IPS-20b (cell line): ENCODE measurements around the gene MGAT5.

Source experiments
- H3K27ac ChIP-seq: one replicate; pipeline ENCODE4 v1.5.1; 2013; ENCODE audit warnings: low read length
- H3K27me3 ChIP-seq: 2 replicates; pipeline ENCODE4 v1.6.1; 2013; ENCODE audit warnings: mild to moderate bottlenecking, low read length, inconsistent platforms; ENCODE audit not compliant: insufficient read depth
- H3K36me3 ChIP-seq: 2 replicates; pipeline ENCODE4 v1.6.1; 2013; ENCODE audit warnings: low read depth, mild to moderate bottlenecking, inconsistent platforms, low read length, moderate library complexity; ENCODE audit not compliant: insufficient read depth
- H3K4me1 ChIP-seq: 2 replicates; pipeline ENCODE4 v1.6.1; 2013; ENCODE audit warnings: mild to moderate bottlenecking, control low read depth, inconsistent platforms, low read length, moderate library complexity; ENCODE audit not compliant: insufficient read depth
- H3K4me3 ChIP-seq: 2 replicates; pipeline ENCODE4 v1.5.1; 2013; ENCODE audit warnings: mild to moderate bottlenecking, low read length, inconsistent platforms
- H3K9ac ChIP-seq: 2 replicates; pipeline ENCODE4 v1.6.1; 2013; ENCODE audit warnings: low read depth, mild to moderate bottlenecking, inconsistent platforms, low read length, moderate library complexity
- H3K9me3 ChIP-seq: 2 replicates; pipeline ENCODE4 v1.6.1; 2013; ENCODE audit warnings: mild to moderate bottlenecking, low read depth, low read length, inconsistent platforms; ENCODE audit not compliant: insufficient read depth

Gene MGAT5

GRCh38 chr2:134362152-134362668 lies 108.3 kb downstream of the MGAT5 start:
- Histone ChIP-seq H3K4me1 (0 out of 2 replicates have a peak, but pooled peaks cover 3% of the 10 kb centered on the region), H3K4me3 (no peak overlapping the region), H3K36me3 (peaks cover 17% of the 10 kb centered on the region), H3K27me3 (no peaks in the 10 kb centered on the region), H3K9me3 (no peaks in the 10 kb centered on the region), H3K9ac (no peak overlapping the region), H3K27ac (no peak overlapping the region)

DNA sequence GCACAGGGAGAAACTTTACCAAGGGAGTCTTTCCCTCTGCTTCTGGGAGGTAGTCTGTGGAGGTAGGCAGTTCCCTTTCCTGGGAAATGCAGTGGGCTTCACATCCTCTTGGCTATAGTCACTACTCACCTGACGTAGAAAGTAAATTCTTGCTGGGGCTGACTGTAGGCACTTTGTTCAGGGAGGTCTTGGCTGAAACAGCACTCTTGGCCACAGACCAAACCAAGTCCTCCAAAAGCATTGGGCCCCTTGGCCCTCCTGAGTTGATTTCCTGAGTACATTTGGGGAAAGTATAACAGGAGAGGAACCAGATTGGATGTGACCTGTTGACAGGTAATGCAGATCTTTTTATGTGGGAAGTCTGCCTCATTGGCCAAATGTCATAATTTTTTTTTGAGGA lies 108.9 kb downstream of the MGAT5 start:
- Histone ChIP-seq H3K4me1 (0 out of 2 replicates have a peak, but pooled peaks cover 3% of the 10 kb centered on the region), H3K36me3 (peaks cover 17% of the 10 kb centered on the region), H3K9ac (no peak overlapping the region), H3K9me3 (no peaks in the 10 kb centered on the region), H3K27me3 (no peaks in the 10 kb centered on the region), H3K4me3 (no peak overlapping the region), H3K27ac (no peak overlapping the region)

GRCh38 chr2:134365356-134365755 lies 111.5 kb downstream of the MGAT5 start:
- Histone ChIP-seq H3K4me3 (no peak overlapping the region), H3K9ac (no peak overlapping the region), H3K36me3 (peaks cover 17% of the 10 kb centered on the region), H3K4me1 (0 out of 2 replicates have a peak, but pooled peaks cover 3% of the 10 kb centered on the region), H3K27me3 (no peaks in the 10 kb centered on the region), H3K27ac (no peak overlapping the region), H3K9me3 (no peaks in the 10 kb centered on the region)

GRCh38 chr2:134366359-134366758 lies 112.5 kb downstream of the MGAT5 start:
- Histone ChIP-seq H3K27ac (no peak overlapping the region), H3K27me3 (no peaks in the 10 kb centered on the region), H3K4me3 (no peak overlapping the region), H3K36me3 (peaks cover 17% of the 10 kb centered on the region), H3K9ac (no peak overlapping the region), H3K4me1 (no peaks in the 10 kb centered on the region), H3K9me3 (no peaks in the 10 kb centered on the region)

DNA sequence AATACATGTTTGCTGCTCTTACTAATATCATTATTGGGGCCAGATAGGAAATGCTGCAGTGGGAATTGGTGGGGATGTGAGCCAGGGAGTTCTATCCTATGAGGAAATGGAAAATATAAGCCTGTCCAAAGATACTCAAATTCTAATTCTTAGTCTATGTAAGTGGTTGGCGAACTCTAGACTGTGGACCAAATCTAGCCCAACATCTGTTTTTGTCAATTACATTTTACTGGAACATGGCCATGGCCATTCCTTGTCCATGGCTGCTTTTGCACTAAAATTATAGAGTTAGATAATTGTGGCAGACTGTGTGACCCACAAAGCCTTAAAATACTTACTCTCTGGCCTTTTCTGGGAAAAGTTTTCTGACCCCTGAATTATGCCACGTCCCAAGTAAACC lies 113.3 kb downstream of the MGAT5 start:
- no peaks in the 10 kb centered on the region for H3K27me3 ChIP-seq
- H3K9ac ChIP-seq = no peak overlapping the region
- H3K9me3 ChIP-seq = no peaks in the 10 kb centered on the region
- no peaks in the 10 kb centered on the region for H3K4me1 ChIP-seq
- no peak overlapping the region for H3K4me3 ChIP-seq
- no peak overlapping the region for H3K27ac ChIP-seq
- H3K36me3 ChIP-seq = peaks cover 15% of the 10 kb centered on the region

- no peaks in the 10 kb centered on the region for H3K4me1 ChIP-seq
- no peak overlapping the region for H3K4me3 ChIP-seq
- H3K27ac ChIP-seq = no peak overlapping the region
- H3K9me3 ChIP-seq = no peaks in the 10 kb centered on the region
- H3K36me3 ChIP-seq = peaks cover 5% of the 10 kb centered on the region; the same call in 1 of the 2 replicates
- no peak overlapping the region for H3K9ac ChIP-seq
- no peaks in the 10 kb centered on the region for H3K27me3 ChIP-seq
These were observed 114.3 kb downstream of the MGAT5 start for GRCh38 chr2:134368009-134368817.

- Histone ChIP-seq H3K27ac (no peak overlapping the region), H3K27me3 (no peaks in the 10 kb centered on the region), H3K9me3 (no peaks in the 10 kb centered on the region), H3K4me1 (no peaks in the 10 kb centered on the region), H3K4me3 (no peak overlapping the region), H3K36me3 (no peaks in the 10 kb centered on the region), H3K9ac (no peak overlapping the region)
These were observed 115.5 kb downstream of the MGAT5 start for GRCh38 chr2:134369220-134369902.

DNA sequence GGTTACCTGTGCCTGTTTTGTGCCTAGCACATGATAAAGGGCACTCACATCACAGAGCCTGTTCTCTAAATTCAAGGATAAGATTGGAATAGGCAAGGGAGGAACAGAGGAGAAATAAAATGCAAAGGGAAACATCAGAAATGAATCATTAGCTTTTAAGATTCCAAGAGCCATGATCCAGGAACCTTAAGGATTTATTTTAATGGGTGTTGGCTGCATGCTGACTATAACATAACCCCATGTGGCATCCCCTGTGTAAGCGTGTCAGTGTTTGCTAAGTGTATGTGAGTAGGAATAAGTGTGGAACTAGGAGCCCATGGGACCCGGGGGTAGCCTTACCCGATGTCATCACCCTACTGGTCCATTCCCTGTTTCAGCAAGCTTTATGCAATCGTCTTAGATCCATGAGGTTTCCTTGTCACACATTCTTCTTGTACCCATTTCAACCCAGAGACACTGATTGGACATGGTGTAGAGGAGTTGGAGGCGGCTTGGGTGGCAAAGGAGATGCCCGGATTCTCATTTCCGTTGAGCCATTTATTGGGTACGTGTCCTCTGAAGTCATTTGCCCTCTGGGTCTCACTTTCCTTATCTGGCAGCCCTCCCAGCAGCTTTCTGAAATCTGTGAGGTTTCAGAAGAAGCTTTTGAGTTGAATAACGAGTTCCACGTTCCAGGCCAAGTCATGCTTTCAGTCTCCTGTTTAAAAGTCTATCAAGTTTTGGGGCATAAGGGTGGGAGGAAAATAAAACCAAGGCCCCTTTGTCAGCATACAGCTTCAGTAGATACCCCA lies 117.0 kb downstream of the MGAT5 start:
- H3K4me3 ChIP-seq = no peak overlapping the region
- no peak overlapping the region for H3K9ac ChIP-seq
- H3K27ac ChIP-seq = no peak overlapping the region
- H3K4me1 ChIP-seq = no peaks in the 10 kb centered on the region
- H3K36me3 ChIP-seq = no peaks in the 10 kb centered on the region
- H3K9me3 ChIP-seq = no peaks in the 10 kb centered on the region
- H3K27me3 ChIP-seq = no peaks in the 10 kb centered on the region

- Histone ChIP-seq H3K4me3 (no peak overlapping the region), H3K36me3 (no peaks in the 10 kb centered on the region; the same call in 1 of the 2 replicates), H3K4me1 (no peaks in the 10 kb centered on the region), H3K27ac (no peak overlapping the region), H3K27me3 (no peaks in the 10 kb centered on the region), H3K9me3 (no peaks in the 10 kb centered on the region), H3K9ac (no peak overlapping the region)
These were observed 118.3 kb downstream of the MGAT5 start for GRCh38 chr2:134372141-134372540.

GRCh38 chr2:134372611-134373131 lies 118.8 kb downstream of the MGAT5 start:
- Histone ChIP-seq H3K9ac (no peak overlapping the region), H3K4me3 (no peak overlapping the region), H3K4me1 (no peaks in the 10 kb centered on the region), H3K9me3 (no peaks in the 10 kb centered on the region), H3K27ac (no peak overlapping the region), H3K27me3 (no peaks in the 10 kb centered on the region), H3K36me3 (no peaks in the 10 kb centered on the region; the same call in 1 of the 2 replicates)

GRCh38 chr2:134375935-134376334 lies 122.1 kb downstream of the MGAT5 start:
- Histone ChIP-seq H3K27me3 (no peaks in the 10 kb centered on the region), H3K36me3 (no peaks in the 10 kb centered on the region; the same call in 1 of the 2 replicates), H3K4me3 (no peak overlapping the region), H3K4me1 (no peaks in the 10 kb centered on the region), H3K9ac (no peak overlapping the region), H3K9me3 (no peaks in the 10 kb centered on the region), H3K27ac (no peak overlapping the region)
